Mononuclear cell (primary cell): ENCODE results near the gene PIK3IP1. TPM values are rescaled to one million over a fixed set of nuclear protein-coding genes. Genes with fewer than 3 reads are reported as not detected.

ENCODE experiments used
- H3K27me3 ChIP-seq: 2 replicates; pipeline ENCODE4 v1.6.0; 2011; ENCODE audit warnings: low read length, control low read depth; ENCODE audit not compliant: insufficient read depth
- H3K4me1 ChIP-seq: 2 replicates; pipeline ENCODE4 v1.5.1; 2011; ENCODE audit warnings: mild to moderate bottlenecking, low read length, control low read depth; ENCODE audit not compliant: insufficient read depth
- H3K4me3 ChIP-seq: 2 replicates; pipeline ENCODE4 v1.5.1; 2011; ENCODE audit warnings: mild to moderate bottlenecking, low read length, moderate library complexity
- H3K9me3 ChIP-seq: 2 replicates; pipeline ENCODE4 v1.5.1; 2011; ENCODE audit warnings: low read depth, mild to moderate bottlenecking, control low read depth, low read length
- total RNA-seq: library from RNA; depleted of rRNA; stranded (reverse); fragments of >200 nt; gene quantifications from one replicate; pipeline ENCODE4 v1.2.3, GENCODE V29; 2012

The PIK3IP1 gene
- total RNA-seq, 1 donor = 608 TPM

- Histone ChIP-seq H3K9me3 (no peaks in the 10 kb centered on the region), H3K4me3 (no peak overlapping the region), H3K4me1 (peaks cover 52% of the 10 kb centered on the region), H3K27me3 (no peaks in the 10 kb centered on the region)
Measured at GRCh38 chr22:31277741-31278140, 14.5 kb downstream of the PIK3IP1 start.

- no peak overlapping the region for H3K4me3 ChIP-seq
- peaks cover 46% of the 10 kb centered on the region for H3K4me1 ChIP-seq
- no peaks in the 10 kb centered on the region for H3K9me3 ChIP-seq
- H3K27me3 ChIP-seq = no peaks in the 10 kb centered on the region
Measured at GRCh38 chr22:31276426-31277167, 15.7 kb downstream of the PIK3IP1 start.

GRCh38 chr22:31275576-31275975 lies 16.7 kb downstream of the PIK3IP1 start:
- H3K4me1 ChIP-seq = peaks cover 42% of the 10 kb centered on the region

GRCh38 chr22:31275018-31275417 lies 17.3 kb downstream of the PIK3IP1 start:
- H3K4me3 ChIP-seq = no peak overlapping the region
- H3K27me3 ChIP-seq = no peaks in the 10 kb centered on the region
- no peaks in the 10 kb centered on the region for H3K9me3 ChIP-seq
- peaks cover 37% of the 10 kb centered on the region for H3K4me1 ChIP-seq

More at GRCh38 chr22:31275576-31275975, 16.7 kb downstream of the PIK3IP1 start:
- Histone ChIP-seq H3K27me3 (no peaks in the 10 kb centered on the region), H3K9me3 (no peaks in the 10 kb centered on the region), H3K4me3 (no peak overlapping the region)

GRCh38 chr22:31274017-31274416 lies 18.3 kb downstream of the PIK3IP1 start:
- Histone ChIP-seq H3K9me3 (no peaks in the 10 kb centered on the region), H3K27me3 (no peaks in the 10 kb centered on the region), H3K4me3 (no peak overlapping the region), H3K4me1 (peaks cover 27% of the 10 kb centered on the region)

- no peaks in the 10 kb centered on the region for H3K9me3 ChIP-seq
- H3K27me3 ChIP-seq = no peaks in the 10 kb centered on the region
- H3K4me3 ChIP-seq = no peak overlapping the region
- peaks cover 14% of the 10 kb centered on the region for H3K4me1 ChIP-seq
Measured at GRCh38 chr22:31272522-31273446, 19.5 kb downstream of the PIK3IP1 start.

- H3K4me1 ChIP-seq = peaks cover 13% of the 10 kb centered on the region
- H3K9me3 ChIP-seq = no peaks in the 10 kb centered on the region
- no peak overlapping the region for H3K4me3 ChIP-seq
- H3K27me3 ChIP-seq = no peaks in the 10 kb centered on the region
Measured at GRCh38 chr22:31271485-31271884, 20.8 kb downstream of the PIK3IP1 start.

GRCh38 chr22:31271026-31271425 lies 21.3 kb downstream of the PIK3IP1 start:
- Histone ChIP-seq H3K27me3 (no peaks in the 10 kb centered on the region), H3K4me3 (no peak overlapping the region), H3K4me1 (peaks cover 13% of the 10 kb centered on the region), H3K9me3 (no peaks in the 10 kb centered on the region)

- Histone ChIP-seq H3K9me3 (no peaks in the 10 kb centered on the region), H3K27me3 (no peaks in the 10 kb centered on the region), H3K4me1 (peaks cover 11% of the 10 kb centered on the region), H3K4me3 (no peak overlapping the region)
Measured at GRCh38 chr22:31269892-31270579, 22.3 kb downstream of the PIK3IP1 start.

- no peak overlapping the region for H3K4me3 ChIP-seq
- H3K9me3 ChIP-seq = no peaks in the 10 kb centered on the region
- H3K4me1 ChIP-seq = peaks cover 10% of the 10 kb centered on the region
- no peaks in the 10 kb centered on the region for H3K27me3 ChIP-seq
Measured at GRCh38 chr22:31268281-31268680, 24.0 kb downstream of the PIK3IP1 start.

GRCh38 chr22:31263896-31264640 lies 28.2 kb downstream of the PIK3IP1 start:
- H3K4me3 ChIP-seq = no peak overlapping the region
- H3K27me3 ChIP-seq = no peaks in the 10 kb centered on the region
- no peaks in the 10 kb centered on the region for H3K4me1 ChIP-seq
- H3K9me3 ChIP-seq = no peaks in the 10 kb centered on the region

GRCh38 chr22:31262312-31263133 lies 29.8 kb downstream of the PIK3IP1 start:
- no peak overlapping the region for H3K4me3 ChIP-seq
- no peaks in the 10 kb centered on the region for H3K9me3 ChIP-seq
- no peaks in the 10 kb centered on the region for H3K27me3 ChIP-seq
- no peaks in the 10 kb centered on the region for H3K4me1 ChIP-seq

- Histone ChIP-seq H3K9me3 (no peaks in the 10 kb centered on the region), H3K4me3 (no peak overlapping the region), H3K4me1 (no peaks in the 10 kb centered on the region), H3K27me3 (no peaks in the 10 kb centered on the region)
Measured at GRCh38 chr22:31260474-31260856, 31.8 kb downstream of the PIK3IP1 start.
